Lung (tissue), 12 donors: Measurements from ENCODE around the gene OAF. TPM values are rescaled to one million over a fixed set of nuclear protein-coding genes. Genes with fewer than 3 reads are reported as not detected.

ENCODE experiments used
- ATAC-seq: fragments of 200-7000 bp; cut with Tn5 transposase; one replicate; pipeline ENCODE4 v1.9.1; 2020; ENCODE audit warnings: moderate number of reproducible peaks; ENCODE audit not compliant: insufficient read depth, low FRiP score
- DNase-seq, 3 donors: peaks; one replicate each; pipeline ENCODE4 v3.0.0-alpha.2; 2013 to 2017
- H3K27ac ChIP-seq, 2 donors: one replicate each; pipeline ENCODE4 v1.5.1; 2013; ENCODE audit warnings: mild to moderate bottlenecking in 2 of 2, moderate library complexity in 2 of 2, control low read depth in 1 of 2, inconsistent platforms in 1 of 2, low read depth in 1 of 2, low read length in 1 of 2
- H3K27me3 ChIP-seq, 3 donors: one replicate each; pipeline ENCODE4 v1.5.1; 2013; ENCODE audit warnings: low read length in 2 of 3; ENCODE audit not compliant: control insufficient read depth in 3 of 3, insufficient read depth in 3 of 3
- H3K36me3 ChIP-seq, 4 donors: one replicate each; pipeline ENCODE4 v1.5.1; 2013; ENCODE audit warnings: low read length in 4 of 4, mild to moderate bottlenecking in 1 of 4, moderate library complexity in 1 of 4; ENCODE audit not compliant: control insufficient read depth in 4 of 4, insufficient read depth in 4 of 4
- H3K4me1 ChIP-seq, 5 donors: one replicate each; pipeline ENCODE4 v1.5.1; 2013; ENCODE audit warnings: low read length in 5 of 5, mild to moderate bottlenecking in 2 of 5, moderate library complexity in 1 of 5; ENCODE audit not compliant: control insufficient read depth in 5 of 5, insufficient read depth in 5 of 5
- H3K4me3 ChIP-seq: one replicate; pipeline ENCODE4 v1.5.1; 2013; ENCODE audit warnings: mild to moderate bottlenecking, control low read depth, moderate library complexity
- H3K9ac ChIP-seq, 2 donors: one replicate each; pipeline ENCODE4 v1.5.1; 2013; ENCODE audit warnings: low read length in 2 of 2, control low read depth in 1 of 2; ENCODE audit not compliant: insufficient read depth in 1 of 2
- H3K9me3 ChIP-seq, 4 donors: one replicate each; pipeline ENCODE4 v1.5.1; 2013; ENCODE audit warnings: low read length in 3 of 4, mild to moderate bottlenecking in 1 of 4, moderate library complexity in 1 of 4; ENCODE audit not compliant: control insufficient read depth in 4 of 4, insufficient read depth in 3 of 4
- WGBS, 2 donors: extraction: QIAGEN DNeasy Blood & Tissue Kit; methylation state at CpG; one replicate each; pipeline ENCODE4 v1.1.7; 2013; 5-methylcytosine and 5-hydroxymethylcytosine counted together
- polyA plus RNA-seq, 2 donors: library from polyadenylated mRNA; stranded (reverse); fragments of 200-250 nt; gene quantifications; one replicate each; pipeline ENCODE4 v1.2.1, GENCODE V29; 2013
- total RNA-seq, 2 donors: library from RNA; depleted of rRNA in 1 of 2; stranded (reverse); fragments of >200 nt in 1 of 2; gene quantifications; one replicate each; pipeline ENCODE4 v1.2.1, GENCODE V29; 2014 to 2021
- TF ChIP-seq, protein P1 (sequence below): IDR thresholded peaks from 2 replicates; pipeline ENCODE4 v1.5.1; 2012; ENCODE audit warnings: mild to moderate bottlenecking; ENCODE audit errors: control extremely low read depth, extremely low read depth
- donor health status: control.
- donor health status: control.
- donor health status: Bipolar disorder and iron deficiency.
- donor health status: healthy.
- donor health status: DM: yes; HTN: yes; CAD: no.

OAF gene
- total and polyA plus RNA-seq, 4 donors: 7.7 to 27.4 (median 12.0) TPM

DNA sequence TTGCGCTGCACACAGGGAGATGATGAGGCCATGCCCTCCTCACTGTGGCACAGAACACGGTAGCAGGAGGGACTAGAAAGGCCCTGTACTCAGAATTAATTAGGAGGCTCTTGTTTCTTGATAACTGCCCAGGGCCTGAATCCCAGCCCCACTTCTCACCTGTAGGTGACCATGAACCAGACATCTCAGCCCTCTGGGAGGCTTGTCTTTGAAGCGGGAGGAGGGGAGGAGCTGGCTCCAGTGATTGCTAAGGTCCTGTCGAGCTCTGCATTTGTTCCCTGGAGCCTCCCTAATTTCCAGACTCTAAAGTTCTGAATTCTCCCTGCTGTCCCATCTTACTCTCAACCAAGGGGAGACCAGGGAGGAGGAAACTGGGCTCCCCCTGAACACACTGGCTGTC lies 19.8 kb upstream of the OAF start:
- Histone ChIP-seq H3K4me3 (no peak overlapping the region), H3K27me3 (no peaks in the 10 kb centered on the region), H3K27ac (no peak overlapping the region), H3K9ac (no peak overlapping the region), H3K4me1 (peaks cover 0 to 38% (median 26%) of the 10 kb centered on the region in 5 donors), H3K9me3 (no peaks in the 10 kb centered on the region), H3K36me3 (no peaks in the 10 kb centered on the region)
- ATAC-seq (no peak), DNase-seq (no peak)
- 83 to 89% methylated on average over 4 of the region's 4 CpGs for WGBS, 2 donors
- TF ChIP-seq, protein P1, sequence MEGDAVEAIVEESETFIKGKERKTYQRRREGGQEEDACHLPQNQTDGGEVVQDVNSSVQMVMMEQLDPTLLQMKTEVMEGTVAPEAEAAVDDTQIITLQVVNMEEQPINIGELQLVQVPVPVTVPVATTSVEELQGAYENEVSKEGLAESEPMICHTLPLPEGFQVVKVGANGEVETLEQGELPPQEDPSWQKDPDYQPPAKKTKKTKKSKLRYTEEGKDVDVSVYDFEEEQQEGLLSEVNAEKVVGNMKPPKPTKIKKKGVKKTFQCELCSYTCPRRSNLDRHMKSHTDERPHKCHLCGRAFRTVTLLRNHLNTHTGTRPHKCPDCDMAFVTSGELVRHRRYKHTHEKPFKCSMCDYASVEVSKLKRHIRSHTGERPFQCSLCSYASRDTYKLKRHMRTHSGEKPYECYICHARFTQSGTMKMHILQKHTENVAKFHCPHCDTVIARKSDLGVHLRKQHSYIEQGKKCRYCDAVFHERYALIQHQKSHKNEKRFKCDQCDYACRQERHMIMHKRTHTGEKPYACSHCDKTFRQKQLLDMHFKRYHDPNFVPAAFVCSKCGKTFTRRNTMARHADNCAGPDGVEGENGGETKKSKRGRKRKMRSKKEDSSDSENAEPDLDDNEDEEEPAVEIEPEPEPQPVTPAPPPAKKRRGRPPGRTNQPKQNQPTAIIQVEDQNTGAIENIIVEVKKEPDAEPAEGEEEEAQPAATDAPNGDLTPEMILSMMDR: no peak

- no peaks in the 10 kb centered on the region for H3K9me3 ChIP-seq
- no peak overlapping the region for H3K27ac ChIP-seq
- 77 to 84% methylated on average over 15 of the region's 15 CpGs for WGBS, 2 donors
- TF ChIP-seq, protein P1: no peak
- no peak for ATAC-seq
- peaks cover 0 to 35% (median 14%) of the 10 kb centered on the region in 5 donors for H3K4me1 ChIP-seq
- no peaks in the 10 kb centered on the region for H3K27me3 ChIP-seq
- H3K9ac ChIP-seq: no peak overlapping the region
- no peak overlapping the region for H3K4me3 ChIP-seq
- no peak for DNase-seq
- H3K36me3 ChIP-seq: no peaks in the 10 kb centered on the region
Measured at GRCh38 chr11:120192831-120193625, 17.8 kb upstream of the OAF start.

DNA sequence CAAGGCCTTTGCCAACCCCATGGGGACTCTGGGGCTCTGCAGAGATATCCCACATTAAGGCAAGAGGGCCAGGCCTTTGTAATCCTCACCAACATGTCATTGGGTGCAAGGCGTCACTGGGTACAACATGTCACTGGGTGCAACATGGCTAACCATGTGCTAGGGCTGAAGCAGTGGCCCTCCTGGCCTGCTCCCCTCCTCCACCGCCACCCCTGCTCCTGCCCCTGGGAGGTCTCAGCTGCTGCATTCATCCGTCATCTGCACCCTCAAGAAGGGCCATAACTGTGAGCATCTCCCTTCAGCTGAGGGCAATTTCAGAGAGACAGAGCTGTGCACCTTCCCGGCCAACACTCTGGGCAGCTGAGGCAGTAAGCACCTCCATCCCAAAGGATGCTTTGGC lies 16.7 kb upstream of the OAF start:
- 91 to 93% methylated on average over 4 of the region's 4 CpGs for WGBS, 2 donors
- Histone ChIP-seq H3K27ac (no peak overlapping the region), H3K9ac (no peak overlapping the region), H3K36me3 (no peaks in the 10 kb centered on the region), H3K27me3 (no peaks in the 10 kb centered on the region), H3K4me1 (peaks cover 0 to 37% (median 9%) of the 10 kb centered on the region in 5 donors), H3K9me3 (no peaks in the 10 kb centered on the region), H3K4me3 (no peak overlapping the region)
- ATAC-seq (no peak), DNase-seq (no peak)
- TF ChIP-seq, protein P1: no peak
